ENCODE measurements around the gene POTEI. TPM values are rescaled to one million over a fixed set of nuclear protein-coding genes. Genes with fewer than 3 reads are reported as not detected.
"Not testable (repeated sequence)": the region's sequence is repeated elsewhere in the genome, so short reads cannot be mapped to it uniquely, and the experiment has no call there.

POTEI gene
- total RNA-seq, 2 experiments from 2014 or later = not detected

- H3K27ac ChIP-seq (ENCODE audit: low read depth in 1 of 2, low read length in 2 of 2); H3K9me3 Mint-ChIP-seq; H3K9me3 ChIP-seq (ENCODE audit: control insufficient read depth in 1 of 2, insufficient read depth in 1 of 2, low read length in 2 of 2); POLR2A ChIA-PET; H3K36me3 Mint-ChIP-seq (ENCODE audit: low read depth); H3K4me3 ChIP-seq (ENCODE audit: low read length); H3K27me3 ChIP-seq (ENCODE audit: control insufficient read depth in 1 of 2, insufficient read depth in 2 of 2, low read length in 2 of 2); DNase-seq; H3K36me3 ChIP-seq (ENCODE audit: insufficient read depth, low read length); ATAC-seq (ENCODE audit: poor library complexity); H3K4me1 ChIP-seq (ENCODE audit: insufficient read depth, low read length); H3K27ac Mint-ChIP-seq; H3K4me3 Mint-ChIP-seq; H3K27me3 Mint-ChIP-seq; H3K4me1 Mint-ChIP-seq (ENCODE audit: low read depth); CTCF ChIA-PET; intact Hi-C loops (cut with DNase I, micrococcal nuclease): not testable (repeated sequence)
Observed at GRCh38 chr2:130527365-130527967, 18.3 kb upstream of the POTEI start.

- H3K27ac Mint-ChIP-seq, POLR2A ChIA-PET, DNase-seq: not testable (repeated sequence)
Observed at GRCh38 chr2:130522390-130522789, 13.3 kb upstream of the POTEI start.

GRCh38 chr2:130520992-130521391 is 11.9 kb upstream of the POTEI start, which contains the start of gene CFC1B:
CFC1B (plus strand) TSS chr2:130521222; CDS start chr2:130521485, 263 bp downstream.
- CTCF ChIA-PET; ATAC-seq (ENCODE audit: poor library complexity); H3K27me3 Mint-ChIP-seq; intact Hi-C loops (cut with DNase I, micrococcal nuclease); H3K36me3 ChIP-seq (ENCODE audit: insufficient read depth, low read length); POLR2A ChIA-PET; H3K9me3 ChIP-seq (ENCODE audit: control insufficient read depth in 1 of 2, insufficient read depth in 1 of 2, low read length in 2 of 2); H3K4me1 Mint-ChIP-seq (ENCODE audit: low read depth); H3K27ac ChIP-seq (ENCODE audit: low read depth in 1 of 2, low read length in 2 of 2); H3K4me3 ChIP-seq (ENCODE audit: low read length); H3K27ac Mint-ChIP-seq; H3K27me3 ChIP-seq (ENCODE audit: control insufficient read depth in 1 of 2, insufficient read depth in 2 of 2, low read length in 2 of 2); H3K4me3 Mint-ChIP-seq; H3K4me1 ChIP-seq (ENCODE audit: insufficient read depth, low read length); H3K36me3 Mint-ChIP-seq (ENCODE audit: low read depth); DNase-seq; H3K9me3 Mint-ChIP-seq: not testable (repeated sequence)

More at GRCh38 chr2:130522390-130522789, 13.3 kb upstream of the POTEI start:
- H3K27me3 ChIP-seq (ENCODE audit: control insufficient read depth in 1 of 2, insufficient read depth in 2 of 2, low read length in 2 of 2); ATAC-seq (ENCODE audit: poor library complexity); intact Hi-C loops (cut with DNase I, micrococcal nuclease); H3K4me1 ChIP-seq (ENCODE audit: insufficient read depth, low read length); H3K9me3 ChIP-seq (ENCODE audit: control insufficient read depth in 1 of 2, insufficient read depth in 1 of 2, low read length in 2 of 2); H3K4me1 Mint-ChIP-seq (ENCODE audit: low read depth); H3K4me3 Mint-ChIP-seq; H3K36me3 Mint-ChIP-seq (ENCODE audit: low read depth); H3K27me3 Mint-ChIP-seq; CTCF ChIA-PET; H3K9me3 Mint-ChIP-seq; H3K4me3 ChIP-seq (ENCODE audit: low read length); H3K36me3 ChIP-seq (ENCODE audit: insufficient read depth, low read length); H3K27ac ChIP-seq (ENCODE audit: low read depth in 1 of 2, low read length in 2 of 2): not testable (repeated sequence)

GRCh38 chr2:130518516-130519106 is 9.5 kb upstream of the POTEI start:
- H3K27me3 Mint-ChIP-seq; H3K27ac ChIP-seq (ENCODE audit: low read depth in 1 of 2, low read length in 2 of 2); H3K36me3 ChIP-seq (ENCODE audit: insufficient read depth, low read length); H3K4me1 Mint-ChIP-seq (ENCODE audit: low read depth); POLR2A ChIA-PET; H3K9me3 ChIP-seq (ENCODE audit: control insufficient read depth in 1 of 2, insufficient read depth in 1 of 2, low read length in 2 of 2); CTCF ChIA-PET; H3K27ac Mint-ChIP-seq; H3K36me3 Mint-ChIP-seq (ENCODE audit: low read depth); H3K27me3 ChIP-seq (ENCODE audit: control insufficient read depth in 1 of 2, insufficient read depth in 2 of 2, low read length in 2 of 2); H3K4me3 ChIP-seq (ENCODE audit: low read length); H3K4me1 ChIP-seq (ENCODE audit: insufficient read depth, low read length); DNase-seq; intact Hi-C loops (cut with DNase I, micrococcal nuclease); ATAC-seq (ENCODE audit: poor library complexity); H3K9me3 Mint-ChIP-seq; H3K4me3 Mint-ChIP-seq: not testable (repeated sequence)

GRCh38 chr2:130511747-130512451 is 2.8 kb upstream of the POTEI start:
- DNase-seq; H3K4me1 ChIP-seq (ENCODE audit: insufficient read depth, low read length); intact Hi-C loops (cut with DNase I, micrococcal nuclease); POLR2A ChIA-PET; H3K4me3 ChIP-seq (ENCODE audit: low read length); H3K4me3 Mint-ChIP-seq; H3K27me3 Mint-ChIP-seq; H3K9me3 ChIP-seq (ENCODE audit: control insufficient read depth in 1 of 2, insufficient read depth in 1 of 2, low read length in 2 of 2); ATAC-seq (ENCODE audit: poor library complexity); H3K36me3 ChIP-seq (ENCODE audit: insufficient read depth, low read length); H3K36me3 Mint-ChIP-seq (ENCODE audit: low read depth); H3K27ac Mint-ChIP-seq; CTCF ChIA-PET; H3K27me3 ChIP-seq (ENCODE audit: control insufficient read depth in 1 of 2, insufficient read depth in 2 of 2, low read length in 2 of 2); H3K4me1 Mint-ChIP-seq (ENCODE audit: low read depth); H3K9me3 Mint-ChIP-seq; H3K27ac ChIP-seq (ENCODE audit: low read depth in 1 of 2, low read length in 2 of 2): not testable (repeated sequence)

- DNase-seq; H3K4me3 Mint-ChIP-seq; POLR2A ChIA-PET; H3K4me3 ChIP-seq (ENCODE audit: low read length); intact Hi-C loops (cut with DNase I, micrococcal nuclease); ATAC-seq (ENCODE audit: poor library complexity); H3K9me3 ChIP-seq (ENCODE audit: control insufficient read depth in 1 of 2, insufficient read depth in 1 of 2, low read length in 2 of 2); H3K27ac ChIP-seq (ENCODE audit: low read depth in 1 of 2, low read length in 2 of 2); H3K36me3 Mint-ChIP-seq (ENCODE audit: low read depth); CTCF ChIA-PET; H3K27ac Mint-ChIP-seq; H3K36me3 ChIP-seq (ENCODE audit: insufficient read depth, low read length); H3K4me1 ChIP-seq (ENCODE audit: insufficient read depth, low read length); H3K9me3 Mint-ChIP-seq; H3K27me3 ChIP-seq (ENCODE audit: control insufficient read depth in 1 of 2, insufficient read depth in 2 of 2, low read length in 2 of 2); H3K4me1 Mint-ChIP-seq (ENCODE audit: low read depth); H3K27me3 Mint-ChIP-seq: not testable (repeated sequence)
Observed at GRCh38 chr2:130510807-130511746, 1.9 kb upstream of the POTEI start.
